Stimulated activated CD4-positive, alpha-beta T cell treated with anti-CD3 and anti-CD28 coated beads, Interleukin-15, amount 100 ng/mL, for 1 hour (primary cell): ENCODE measurements around the gene MADD.

Source experiments
- DNase-seq, 2 donors: peaks; one replicate each; pipeline ENCODE4 v3.0.0-alpha.2; 2020; ENCODE audit warnings: low read depth in 1 of 2, low spot score in 1 of 2

Gene MADD

GRCh38 chr11:47379317-47379716 lies 109.4 kb downstream of the MADD start:
- no peak for DNase-seq
